Memory B cell (primary cell): ENCODE results near the gene ACOX2.

Experiments used
- ATAC-seq: fragments of 150-1000 bp; cut with Tn5 transposase; 2 replicates; pipeline ENCODE4 v1.10.0; 2021; ENCODE audit warnings: low read depth, mild to moderate bottlenecking, moderate library complexity
- DNase-seq, 2 donors: peaks; one replicate each; pipeline ENCODE4 v3.0.0; 2022; ENCODE audit warnings: low spot score in 2 of 2
- H3K27ac Mint-ChIP-seq: one replicate; pipeline ENCODE4 v1.8.0; 2022; ENCODE audit warnings: mild to moderate bottlenecking, moderate library complexity, mixed read lengths
- H3K27me3 Mint-ChIP-seq: one replicate; pipeline ENCODE4 v1.8.0; 2022; ENCODE audit warnings: mixed read lengths
- H3K36me3 Mint-ChIP-seq: one replicate; pipeline ENCODE4 v1.8.0; 2022; ENCODE audit warnings: mild to moderate bottlenecking, mixed read lengths
- H3K4me1 Mint-ChIP-seq: one replicate; pipeline ENCODE4 v1.8.0; 2022; ENCODE audit warnings: mixed read lengths
- H3K4me3 Mint-ChIP-seq: one replicate; pipeline ENCODE4 v1.8.0; 2022; ENCODE audit warnings: mild to moderate bottlenecking, moderate library complexity, mixed read lengths
- H3K9me3 Mint-ChIP-seq: one replicate; pipeline ENCODE4 v1.8.0; 2022; ENCODE audit warnings: mixed read lengths

ACOX2 gene

GRCh38 chr3:58471025-58471887, 65.7 kb downstream of the ACOX2 start:
- Mint-ChIP-seq H3K9me3 (no peaks in the 10 kb centered on the region), H3K27me3 (no peaks in the 10 kb centered on the region), H3K4me1 (peaks cover 17% of the 10 kb centered on the region), H3K36me3 (no peaks in the 10 kb centered on the region), H3K27ac (no peak overlapping the region), H3K4me3 (no peak overlapping the region)
- DNase-seq = no peak
- ATAC-seq = no peak

- no peak overlapping the region for H3K27ac Mint-ChIP-seq
- ATAC-seq = no peak
- H3K9me3 Mint-ChIP-seq = no peaks in the 10 kb centered on the region
- H3K4me1 Mint-ChIP-seq = peaks cover 17% of the 10 kb centered on the region
- DNase-seq = no peak
- no peaks in the 10 kb centered on the region for H3K36me3 Mint-ChIP-seq
- H3K27me3 Mint-ChIP-seq = no peaks in the 10 kb centered on the region
- no peak overlapping the region for H3K4me3 Mint-ChIP-seq
Measured at GRCh38 chr3:58470363-58471024, 66.5 kb downstream of the ACOX2 start.

GRCh38 chr3:58469096-58469495, 67.9 kb downstream of the ACOX2 start:
- Mint-ChIP-seq H3K27ac (no peak overlapping the region), H3K4me3 (no peak overlapping the region), H3K9me3 (no peaks in the 10 kb centered on the region), H3K4me1 (peaks cover 3% of the 10 kb centered on the region), H3K27me3 (no peaks in the 10 kb centered on the region), H3K36me3 (no peaks in the 10 kb centered on the region)
- DNase-seq (no peak), ATAC-seq (no peak)

GRCh38 chr3:58466899-58467563, 70.0 kb downstream of the ACOX2 start:
- Mint-ChIP-seq H3K4me1 (peaks cover 6% of the 10 kb centered on the region), H3K36me3 (no peaks in the 10 kb centered on the region), H3K27me3 (no peaks in the 10 kb centered on the region), H3K9me3 (no peaks in the 10 kb centered on the region), H3K27ac (no peak overlapping the region), H3K4me3 (no peak overlapping the region)
- DNase-seq = no peak
- no peak for ATAC-seq

DNA sequence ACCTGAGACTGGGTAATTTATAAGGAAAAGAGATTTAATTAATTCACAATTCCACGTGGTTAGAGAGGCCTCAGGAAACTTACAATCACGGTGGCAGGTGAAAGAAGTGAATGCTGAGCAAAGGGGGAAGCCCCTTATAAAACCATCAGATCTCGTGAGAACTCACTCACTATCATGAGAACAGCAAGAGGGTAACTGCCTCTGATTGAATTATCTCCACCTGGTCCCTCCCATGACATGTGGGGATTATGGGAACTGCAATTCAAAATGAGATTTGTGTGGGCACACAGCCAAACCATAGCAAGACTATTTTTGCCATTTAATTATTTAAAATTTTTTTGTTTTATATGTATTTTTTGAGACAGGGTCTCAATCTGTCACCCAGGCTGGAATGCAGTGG, 72.1 kb downstream of the ACOX2 start:
- DNase-seq (no peak), ATAC-seq (peak; percentile 54)
- H3K9me3 Mint-ChIP-seq = no peaks in the 10 kb centered on the region
- H3K36me3 Mint-ChIP-seq = no peaks in the 10 kb centered on the region
- no peaks in the 10 kb centered on the region for H3K27me3 Mint-ChIP-seq
- no peak overlapping the region for H3K27ac Mint-ChIP-seq
- H3K4me1 Mint-ChIP-seq = peaks cover 5% of the 10 kb centered on the region
- no peak overlapping the region for H3K4me3 Mint-ChIP-seq

DNA sequence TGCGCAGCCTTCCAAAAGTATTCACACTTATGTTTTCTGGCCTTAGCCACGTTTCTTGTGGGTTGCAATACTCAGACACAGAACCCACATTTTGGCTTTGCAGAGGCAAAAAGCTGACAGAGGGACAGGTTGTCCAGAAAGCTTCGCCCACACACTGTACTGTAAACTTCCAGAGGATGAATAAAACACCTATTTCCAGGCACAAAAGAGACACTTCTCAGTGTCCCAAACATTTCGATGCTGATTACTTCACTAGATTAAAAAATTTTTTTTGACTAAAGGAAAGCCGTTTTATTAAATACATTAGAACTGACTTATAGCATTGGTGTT, 73.1 kb downstream of the ACOX2 start:
- H3K4me3 Mint-ChIP-seq = peak overlapping the region; percentile 27
- H3K27me3 Mint-ChIP-seq = no peaks in the 10 kb centered on the region
- H3K4me1 Mint-ChIP-seq = peaks cover 5% of the 10 kb centered on the region
- no peaks in the 10 kb centered on the region for H3K36me3 Mint-ChIP-seq
- ATAC-seq (no peak), DNase-seq (no peak)
- no peaks in the 10 kb centered on the region for H3K9me3 Mint-ChIP-seq
- no peak overlapping the region for H3K27ac Mint-ChIP-seq

GRCh38 chr3:58463181-58463941, 73.6 kb downstream of the ACOX2 start:
- H3K36me3 Mint-ChIP-seq = no peaks in the 10 kb centered on the region

GRCh38 chr3:58462829-58463180, 74.2 kb downstream of the ACOX2 start:
- ATAC-seq = no peak
- no peaks in the 10 kb centered on the region for H3K36me3 Mint-ChIP-seq
- H3K4me1 Mint-ChIP-seq = peaks cover 5% of the 10 kb centered on the region
- H3K9me3 Mint-ChIP-seq = no peaks in the 10 kb centered on the region
- no peak for DNase-seq
- H3K4me3 Mint-ChIP-seq = peak overlapping the region; percentile 32
- no peak overlapping the region for H3K27ac Mint-ChIP-seq
- no peaks in the 10 kb centered on the region for H3K27me3 Mint-ChIP-seq

More at GRCh38 chr3:58463181-58463941, 73.6 kb downstream of the ACOX2 start:
- H3K27ac Mint-ChIP-seq = no peak overlapping the region
- H3K27me3 Mint-ChIP-seq = no peaks in the 10 kb centered on the region
- peaks cover 5% of the 10 kb centered on the region for H3K4me1 Mint-ChIP-seq
- H3K4me3 Mint-ChIP-seq = peak overlapping the region; percentile 32
- ATAC-seq (peak; percentile 95), DNase-seq (peak; percentile 54 to 56)
- no peaks in the 10 kb centered on the region for H3K9me3 Mint-ChIP-seq

DNA sequence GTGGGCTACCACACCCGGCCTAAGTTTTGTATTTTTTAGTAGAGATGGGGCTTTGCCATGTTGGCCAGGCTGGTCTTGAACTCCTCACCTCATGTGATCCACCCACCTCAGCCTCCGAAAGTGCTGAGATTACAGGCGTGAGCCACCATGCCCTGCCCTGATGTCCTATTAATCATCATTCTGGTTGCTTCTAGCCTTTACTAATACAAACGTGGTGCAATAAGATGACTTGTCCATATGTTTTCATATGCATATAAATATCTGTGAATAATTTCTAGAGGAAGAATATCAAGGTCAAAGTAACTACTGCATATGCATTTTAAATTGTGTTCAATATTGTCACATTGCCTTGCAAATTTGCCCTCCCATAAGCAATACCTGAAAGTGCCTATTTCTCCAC, 77.8 kb downstream of the ACOX2 start:
- no peak overlapping the region for H3K27ac Mint-ChIP-seq
- DNase-seq (no peak), ATAC-seq (no peak)
- H3K27me3 Mint-ChIP-seq = no peaks in the 10 kb centered on the region
- H3K36me3 Mint-ChIP-seq = peaks cover 10% of the 10 kb centered on the region
- peaks cover 5% of the 10 kb centered on the region for H3K4me1 Mint-ChIP-seq
- H3K9me3 Mint-ChIP-seq = peaks cover 6% of the 10 kb centered on the region
- no peak overlapping the region for H3K4me3 Mint-ChIP-seq
